Peyer's patch (tissue), 4 donors: Measurements from ENCODE around the gene MAPK13. TPM values are rescaled to one million over a fixed set of nuclear protein-coding genes. Genes with fewer than 3 reads are reported as not detected.
"Not testable (repeated sequence)": the region's sequence is repeated elsewhere in the genome, so short reads cannot be mapped to it uniquely, and the experiment has no call there.

ENCODE experiments used
- DNase-seq, 3 donors: peaks; one replicate each; pipeline ENCODE4 v3.0.0-alpha.2; 2017 to 2019
- H3K27ac ChIP-seq, 4 donors: fragments of 200-600 bp; sonication (generic); one replicate each; pipeline ENCODE4 v1.5.1; 2016 to 2019
- H3K27me3 ChIP-seq, 2 donors: fragments of 200-600 bp; sonication (generic); one replicate each; pipeline ENCODE4 v1.5.1; 2019
- H3K36me3 ChIP-seq, 3 donors: fragments of 200-600 bp; sonication (generic); one replicate each; pipeline ENCODE4 v1.5.1; 2016 to 2019
- H3K4me1 ChIP-seq, 4 donors: fragments of 200-600 bp; sonication (generic); one replicate each; pipeline ENCODE4 v1.5.1; 2016 to 2019
- H3K4me3 ChIP-seq, 4 donors: fragments of 200-600 bp; sonication (generic); 1 replicate in 3 of 4; 2 replicates in 1 of 4; pipeline ENCODE4 v1.5.1; 2016 to 2019; ENCODE audit warnings: mild to moderate bottlenecking in 1 of 4
- H3K9me3 ChIP-seq, 4 donors: fragments of 200-600 bp; sonication (generic); one replicate each; pipeline ENCODE4 v1.5.1; 2016 to 2019; ENCODE audit warnings: mild to moderate bottlenecking in 1 of 4
- POLR2A ChIP-seq, 2 donors: fragments of 450-650 bp; IDR thresholded peaks; one replicate each; pipeline ENCODE4 v1.5.1; 2017; ENCODE audit warnings: antibody characterized with exemption in 2 of 2, mild to moderate bottlenecking in 2 of 2, moderate library complexity in 2 of 2
- total RNA-seq, 4 donors: library from RNA; depleted of rRNA; stranded (reverse); fragments of >200 nt; gene quantifications; one replicate each; pipeline ENCODE4 v1.1.0, GENCODE V29; 2016
- TF ChIP-seq, protein P1 (sequence below), 6 experiments: fragments of 450-650 bp in 4 of 6; fragments of 200-600 bp in 2 of 6; sonication (generic) in 1 of 6; IDR thresholded peaks; one replicate each; pipeline ENCODE4 v1.5.1; 2017 to 2019; ENCODE audit warnings: antibody characterized with exemption in 6 of 6, mild to moderate bottlenecking in 3 of 6, moderate library complexity in 1 of 6

The MAPK13 gene
- 100 to 1,000 TPM in 3 of 4 donors, 10 to 100 TPM in 1; 66.0 to 149 (median 131) TPM for total RNA-seq

DNA sequence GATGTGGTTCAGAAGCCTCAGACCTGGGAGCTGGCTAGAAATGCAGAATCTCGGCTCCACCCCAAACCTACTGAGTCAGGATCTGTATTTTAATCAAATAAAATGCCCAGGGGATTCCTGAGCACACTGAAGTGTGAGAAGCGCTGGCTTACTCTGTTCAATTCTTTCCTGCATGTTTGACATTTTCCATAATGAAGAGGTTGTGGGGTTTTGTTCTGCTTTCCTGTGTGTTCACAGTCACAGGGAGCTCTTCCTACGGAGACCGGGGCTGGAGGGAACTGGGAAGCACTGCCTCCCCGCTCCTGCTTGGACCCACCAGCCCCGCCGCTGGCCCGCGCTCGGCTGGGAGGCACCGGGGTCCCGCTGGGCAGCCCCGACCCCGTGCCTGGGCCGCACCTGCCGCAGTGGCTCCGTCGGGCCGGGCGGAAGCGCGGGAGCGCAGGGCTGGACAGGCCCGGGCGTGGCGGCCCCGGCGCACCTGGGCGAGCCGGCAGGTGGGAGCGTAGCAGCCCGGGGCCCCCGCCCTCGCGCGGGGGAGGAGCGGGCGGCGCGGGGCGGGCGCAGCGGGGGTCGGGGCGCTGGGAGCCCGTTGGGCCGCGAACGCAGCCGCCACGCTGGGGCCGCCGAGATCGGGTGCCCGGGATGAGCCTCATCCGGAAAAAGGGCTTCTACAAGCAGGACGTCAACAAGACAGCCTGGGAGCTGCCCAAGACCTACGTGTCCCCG, at the start of gene MAPK13:
TSS of gene MAPK13 (plus strand) at position 573 of the 726 bp plus-strand sequence. CDS start at position 643, 70 bp downstream.
- Histone ChIP-seq H3K4me3 (peak within 1 kb of the TSS; percentile 53 to 68 (median 61)), H3K36me3 (peaks cover 0 to 26% (median 0%) of the 10 kb centered on the region in 3 donors), H3K4me1 (peaks cover 0 to 20% (median 7%) of the 10 kb centered on the region in 4 donors), H3K9me3 (no peaks in the 10 kb centered on the region), H3K27ac (peak within 1 kb of the TSS; percentile 82 to 98 (median 92)), H3K27me3 (no peaks in the 10 kb centered on the region)
- DNase-seq = peak in 2 of 3 donors; percentile 72 to 84
- peak; percentile 8 to 68 for TF ChIP-seq POLR2A (IDR thresholded peaks at IDR 0.05)
- TF ChIP-seq, protein P1, sequence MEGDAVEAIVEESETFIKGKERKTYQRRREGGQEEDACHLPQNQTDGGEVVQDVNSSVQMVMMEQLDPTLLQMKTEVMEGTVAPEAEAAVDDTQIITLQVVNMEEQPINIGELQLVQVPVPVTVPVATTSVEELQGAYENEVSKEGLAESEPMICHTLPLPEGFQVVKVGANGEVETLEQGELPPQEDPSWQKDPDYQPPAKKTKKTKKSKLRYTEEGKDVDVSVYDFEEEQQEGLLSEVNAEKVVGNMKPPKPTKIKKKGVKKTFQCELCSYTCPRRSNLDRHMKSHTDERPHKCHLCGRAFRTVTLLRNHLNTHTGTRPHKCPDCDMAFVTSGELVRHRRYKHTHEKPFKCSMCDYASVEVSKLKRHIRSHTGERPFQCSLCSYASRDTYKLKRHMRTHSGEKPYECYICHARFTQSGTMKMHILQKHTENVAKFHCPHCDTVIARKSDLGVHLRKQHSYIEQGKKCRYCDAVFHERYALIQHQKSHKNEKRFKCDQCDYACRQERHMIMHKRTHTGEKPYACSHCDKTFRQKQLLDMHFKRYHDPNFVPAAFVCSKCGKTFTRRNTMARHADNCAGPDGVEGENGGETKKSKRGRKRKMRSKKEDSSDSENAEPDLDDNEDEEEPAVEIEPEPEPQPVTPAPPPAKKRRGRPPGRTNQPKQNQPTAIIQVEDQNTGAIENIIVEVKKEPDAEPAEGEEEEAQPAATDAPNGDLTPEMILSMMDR (IDR thresholded peaks at IDR 0.05) = peak in 1 of 6 experiments; percentile 15

DNA sequence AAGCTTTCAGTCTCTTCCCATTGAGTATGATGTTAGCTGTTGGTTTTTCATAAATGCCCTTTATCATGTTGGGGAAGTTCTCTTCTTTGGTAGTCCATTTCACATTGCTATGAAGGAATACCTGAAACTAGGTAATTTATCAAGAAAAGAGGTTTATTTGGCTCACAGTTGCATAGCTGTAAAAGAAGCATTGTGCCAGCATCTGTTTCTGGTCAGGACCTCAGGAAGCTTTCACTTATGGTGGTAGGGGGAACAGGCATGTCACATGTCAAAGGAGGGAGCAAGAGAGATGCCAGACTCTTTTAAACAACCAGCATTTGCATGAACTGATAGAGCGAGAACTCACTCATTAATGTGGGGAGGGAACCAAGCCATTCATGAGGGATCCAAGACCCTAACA, 48.0 kb upstream of the MAPK13 start:
- DNase-seq = no peak
- Histone ChIP-seq H3K9me3 (no peaks in the 10 kb centered on the region), H3K4me1 (no peaks in the 10 kb centered on the region), H3K4me3 (no peak overlapping the region), H3K27me3 (no peaks in the 10 kb centered on the region), H3K27ac (no peak overlapping the region), H3K36me3 (peaks cover 0 to 52% (median 0%) of the 10 kb centered on the region in 3 donors)
- TF ChIP-seq POLR2A (IDR thresholded peaks at IDR 0.05) = no peak
- TF ChIP-seq, protein P1 (IDR thresholded peaks at IDR 0.05) = no peak

DNA sequence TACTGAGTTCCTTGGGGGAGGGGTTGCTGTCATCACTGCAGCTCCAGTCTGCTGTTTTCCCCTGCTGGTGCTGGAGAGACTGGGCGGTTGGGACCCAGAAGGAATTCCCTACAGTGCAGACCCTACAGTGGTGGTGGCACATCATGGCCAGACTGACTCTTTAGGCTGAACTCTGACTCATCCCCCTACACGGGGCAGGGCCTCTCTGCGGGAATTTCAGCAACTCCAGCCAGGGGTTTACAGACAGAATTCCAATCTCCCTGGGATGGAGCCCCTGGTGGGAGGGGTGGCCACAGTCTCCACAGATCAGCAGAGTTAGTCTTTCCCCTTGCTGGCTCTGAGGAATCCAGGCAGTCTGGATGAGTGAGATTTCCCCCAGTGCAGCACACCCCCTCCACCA, 46.9 kb upstream of the MAPK13 start:
- no peaks in the 10 kb centered on the region for H3K27me3 ChIP-seq
- no peak overlapping the region for H3K27ac ChIP-seq
- H3K9me3 ChIP-seq = no peaks in the 10 kb centered on the region
- H3K4me1 ChIP-seq = no peaks in the 10 kb centered on the region
- peak in 1 of 3 donors; percentile 26 for DNase-seq
- H3K4me3 ChIP-seq = no peak overlapping the region
- TF ChIP-seq, protein P1 (IDR thresholded peaks at IDR 0.05) = no peak
- H3K36me3 ChIP-seq = peaks cover 0 to 52% (median 0%) of the 10 kb centered on the region in 3 donors

DNA sequence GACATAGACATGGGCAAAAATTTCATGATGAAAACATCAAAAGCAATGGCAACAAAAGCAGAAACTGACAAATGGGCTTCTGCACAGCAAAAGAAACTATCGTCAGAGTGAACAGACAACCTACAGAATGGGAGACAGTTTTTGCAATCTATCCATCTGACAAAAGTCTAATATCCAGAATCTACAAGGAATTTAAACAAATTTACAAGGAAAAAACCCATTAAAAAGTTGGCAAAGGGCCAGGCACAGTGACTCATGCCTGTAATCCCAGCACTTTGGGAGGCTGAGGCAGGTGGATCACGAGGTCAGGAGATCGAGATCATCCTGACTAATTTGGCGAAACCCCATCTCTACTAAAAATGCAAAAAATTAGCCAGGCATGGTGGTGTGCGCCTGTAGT, 42.1 kb upstream of the MAPK13 start:
- not testable (repeated sequence) for H3K9me3 ChIP-seq, H3K4me1 ChIP-seq, H3K27me3 ChIP-seq, DNase-seq, H3K27ac ChIP-seq, H3K4me3 ChIP-seq
- peaks cover 0 to 20% (median 0%) of the 10 kb centered on the region in 3 donors for H3K36me3 ChIP-seq

DNA sequence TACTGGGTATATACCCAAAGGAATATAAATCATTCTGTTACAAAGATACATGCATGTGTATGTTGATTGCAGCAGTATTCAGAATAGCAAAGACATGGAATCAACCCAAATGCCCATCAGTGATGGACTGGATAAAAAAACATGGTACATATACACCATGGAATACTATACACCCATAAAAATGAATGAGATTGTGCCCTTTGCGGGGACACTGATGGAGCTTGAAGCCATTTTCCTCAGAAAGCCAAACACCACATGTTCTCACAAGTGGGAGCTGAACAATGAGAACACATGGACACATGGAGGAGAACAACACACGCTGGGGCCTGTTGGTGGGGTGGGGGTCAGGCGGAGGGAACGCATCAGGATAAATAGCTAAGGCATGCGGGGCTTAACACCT, 41.3 kb upstream of the MAPK13 start:
- TF ChIP-seq, protein P1 (IDR thresholded peaks at IDR 0.05) = no peak
- no peak for TF ChIP-seq POLR2A (IDR thresholded peaks at IDR 0.05)
- no peak for DNase-seq

DNA sequence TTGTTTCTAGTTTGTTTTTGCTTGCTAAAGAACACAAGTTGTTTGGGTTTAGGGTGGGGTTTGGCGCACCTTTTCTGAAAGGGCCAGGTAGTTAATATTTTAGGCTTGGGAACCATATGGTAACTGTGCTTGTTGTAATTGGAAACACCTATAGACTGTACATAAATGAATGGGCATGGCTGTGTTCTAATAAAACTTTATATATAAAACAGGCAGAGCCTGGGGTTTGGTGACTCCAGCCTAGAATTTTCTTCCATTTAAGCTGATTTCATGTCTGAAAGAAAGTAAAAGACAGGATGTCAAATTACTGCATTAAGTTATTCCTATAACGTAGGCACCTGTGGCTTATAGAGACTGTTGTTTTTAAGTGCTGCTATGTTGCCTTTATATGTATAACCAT, 36.1 kb upstream of the MAPK13 start:
- Histone ChIP-seq H3K27ac (peak overlapping the region in 1 of 4 donors; percentile 54), H3K36me3 (peaks cover 0 to 10% (median 0%) of the 10 kb centered on the region in 3 donors), H3K9me3 (no peaks in the 10 kb centered on the region), H3K4me1 (peaks cover 0 to 20% (median 5%) of the 10 kb centered on the region in 4 donors), H3K4me3 (no peak overlapping the region), H3K27me3 (no peaks in the 10 kb centered on the region)
- no peak for DNase-seq
- TF ChIP-seq, protein P1 (IDR thresholded peaks at IDR 0.05) = no peak
- no peak for TF ChIP-seq POLR2A (IDR thresholded peaks at IDR 0.05)

More for the DNA sequence above, 41.3 kb upstream of the MAPK13 start:
- Histone ChIP-seq H3K4me3 (no peak overlapping the region), H3K27me3 (no peaks in the 10 kb centered on the region), H3K4me1 (no peaks in the 10 kb centered on the region), H3K36me3 (peaks cover 0 to 11% (median 0%) of the 10 kb centered on the region in 3 donors), H3K9me3 (no peaks in the 10 kb centered on the region), H3K27ac (no peak overlapping the region)
